ENCODE results near the gene DDIT3.
"Not testable (repeated sequence)": the region's sequence is repeated elsewhere in the genome, so short reads cannot be mapped to it uniquely, and the experiment has no call there.

GRCh38 chr12:57514246-57514645 is 6.1 kb downstream of the DDIT3 start:
- not testable (repeated sequence) for TF ChIP-seq CTCF, POLR2A (IDR thresholded peaks at IDR 0.05)
